Sigmoid colon (tissue), 7 donors: ENCODE data around the gene VIL1. TPM values are rescaled to one million over a fixed set of nuclear protein-coding genes. Genes with fewer than 3 reads are reported as not detected.

Source experiments
- DNase-seq: peaks from one replicate; pipeline ENCODE4 v3.0.0-alpha.2; 2019
- H3K27ac ChIP-seq, 4 donors: fragments of 200-600 bp; sonication (generic); one replicate each; pipeline ENCODE4 v1.5.1; 2016 to 2019; ENCODE audit warnings: mild to moderate bottlenecking in 1 of 4
- H3K27me3 ChIP-seq, 3 donors: fragments of 200-600 bp; sonication (generic); one replicate each; pipeline ENCODE4 v1.5.1; 2019; ENCODE audit warnings: mild to moderate bottlenecking in 1 of 3
- H3K36me3 ChIP-seq, 4 donors: fragments of 200-600 bp; sonication (generic); one replicate each; pipeline ENCODE4 v1.5.1; 2016 to 2019
- H3K4me1 ChIP-seq, 4 donors: fragments of 200-600 bp; sonication (generic); one replicate each; pipeline ENCODE4 v1.5.1; 2017 to 2019
- H3K4me3 ChIP-seq, 4 donors: fragments of 200-600 bp; sonication (generic); one replicate each; pipeline ENCODE4 v1.5.1; 2017 to 2019; ENCODE audit warnings: mild to moderate bottlenecking in 2 of 4, moderate library complexity in 1 of 4
- H3K9me3 ChIP-seq, 4 donors: fragments of 200-600 bp in 3 of 4; sonication (generic) in 3 of 4; one replicate each; pipeline versions ENCODE4 v1.5.1 to v1.6.1; 2013 to 2019
- CTCF ChIP-seq, 4 experiments: fragments of 450-650 bp in 3 of 4; fragments of 200-600 bp in 1 of 4; IDR thresholded peaks; one replicate each; pipeline ENCODE4 v1.5.1; 2016 to 2019; ENCODE audit warnings: antibody characterized with exemption in 4 of 4, mild to moderate bottlenecking in 3 of 4, moderate library complexity in 2 of 4
- EP300 ChIP-seq, 4 donors: sonication (generic); formaldehyde crosslinking; IDR thresholded peaks; one replicate each; pipeline ENCODE4 v1.6.1; 2017; ENCODE audit warnings: antibody characterized with exemption in 4 of 4
- POLR2A ChIP-seq, 2 donors: fragments of 450-650 bp; IDR thresholded peaks; one replicate each; pipeline ENCODE4 v1.6.1; 2016; ENCODE audit warnings: antibody characterized with exemption in 2 of 2, mild to moderate bottlenecking in 2 of 2, moderate library complexity in 2 of 2
- POLR2AphosphoS5 ChIP-seq, 4 donors: sonication (generic); formaldehyde crosslinking; IDR thresholded peaks; one replicate each; pipeline ENCODE4 v1.6.1; 2017; ENCODE audit warnings: antibody characterized with exemption in 4 of 4
- WGBS, 2 donors: extraction: QIAGEN DNeasy Blood & Tissue Kit; methylation state at CpG; one replicate each; pipeline ENCODE4 v1.1.7; 2013; 5-methylcytosine and 5-hydroxymethylcytosine counted together
- intact Hi-C: fragments of 100-400 bp; cut with DNase I; formaldehyde crosslinking; loops from one replicate; pipeline ENCODE4 v1.15.1; 2023
- polyA plus RNA-seq, 3 donors: library from polyadenylated mRNA; stranded (reverse); fragments of 200-250 nt; gene quantifications; one replicate each; pipeline ENCODE4 v1.2.3, GENCODE V29; 2013
- total RNA-seq, 4 donors: library from RNA; depleted of rRNA; stranded (reverse); fragments of >200 nt; gene quantifications; one replicate each; pipeline ENCODE4 v1.1.0, GENCODE V29; 2016
- donor health status: healthy with polysubstance abuse.
- donor health status: Bipolar disorder and iron deficiency.
- donor health status: healthy.

The VIL1 gene
- total and polyA plus RNA-seq, 7 donors = 0.71 to 172 (median 111) TPM; not detected in 2

- 73 to 89% methylated on average over 7 of the region's 7 CpGs for WGBS, 2 donors
- Histone ChIP-seq H3K9me3 (no peaks in the 10 kb centered on the region), H3K4me3 (no peak overlapping the region), H3K27me3 (no peaks in the 10 kb centered on the region), H3K4me1 (no peaks in the 10 kb centered on the region), H3K36me3 (peaks cover 0 to 18% (median 2%) of the 10 kb centered on the region in 4 donors), H3K27ac (no peak overlapping the region)
- TF ChIP-seq POLR2AphosphoS5 (IDR thresholded peaks at IDR 0.05) = no peak
- no peak for TF ChIP-seq POLR2A (IDR thresholded peaks at IDR 0.05)
- no peak for TF ChIP-seq CTCF (IDR thresholded peaks at IDR 0.05)
- no peak for TF ChIP-seq EP300 (IDR thresholded peaks at IDR 0.05)
- intact Hi-C loops = no loop called here
- no peak for DNase-seq
Observed at GRCh38 chr2:218444692-218445357, 25.9 kb downstream of the VIL1 start.

- TF ChIP-seq POLR2AphosphoS5 (IDR thresholded peaks at IDR 0.05) (no peak), CTCF (IDR thresholded peaks at IDR 0.05) (no peak), EP300 (IDR thresholded peaks at IDR 0.05) (no peak), POLR2A (IDR thresholded peaks at IDR 0.05) (no peak)
- intact Hi-C loops = no loop called here
- peaks cover 0 to 20% (median 2%) of the 10 kb centered on the region in 4 donors for H3K36me3 ChIP-seq
Observed at GRCh38 chr2:218445602-218446001, 26.7 kb downstream of the VIL1 start.

GRCh38 chr2:218446547-218446946 lies 27.6 kb downstream of the VIL1 start:
- 90 to 98% methylated on average over 6 of the region's 6 CpGs for WGBS, 2 donors
- H3K4me3 ChIP-seq = no peak overlapping the region

More at GRCh38 chr2:218445602-218446001, 26.7 kb downstream of the VIL1 start:
- Histone ChIP-seq H3K9me3 (no peaks in the 10 kb centered on the region), H3K4me3 (no peak overlapping the region), H3K27ac (no peak overlapping the region), H3K4me1 (no peaks in the 10 kb centered on the region), H3K27me3 (no peaks in the 10 kb centered on the region)
- no peak for DNase-seq

GRCh38 chr2:218447072-218447471 lies 28.1 kb downstream of the VIL1 start:
- Histone ChIP-seq H3K4me1 (no peaks in the 10 kb centered on the region), H3K36me3 (peaks cover 0 to 25% (median 2%) of the 10 kb centered on the region in 4 donors), H3K9me3 (no peaks in the 10 kb centered on the region), H3K27ac (no peak overlapping the region), H3K4me3 (no peak overlapping the region), H3K27me3 (no peaks in the 10 kb centered on the region)
- 90 to 94% methylated on average over 2 of the region's 2 CpGs for WGBS, 2 donors
- no peak for TF ChIP-seq CTCF (IDR thresholded peaks at IDR 0.05)
- no peak for TF ChIP-seq POLR2A (IDR thresholded peaks at IDR 0.05)
- TF ChIP-seq POLR2AphosphoS5 (IDR thresholded peaks at IDR 0.05) = no peak
- no peak for TF ChIP-seq EP300 (IDR thresholded peaks at IDR 0.05)
- intact Hi-C loops = no loop called here
- no peak for DNase-seq

More at GRCh38 chr2:218446547-218446946, 27.6 kb downstream of the VIL1 start:
- DNase-seq = no peak
- Histone ChIP-seq H3K36me3 (peaks cover 0 to 20% (median 2%) of the 10 kb centered on the region in 4 donors), H3K4me1 (no peaks in the 10 kb centered on the region), H3K27ac (no peak overlapping the region), H3K27me3 (no peaks in the 10 kb centered on the region), H3K9me3 (no peaks in the 10 kb centered on the region)
- TF ChIP-seq EP300 (IDR thresholded peaks at IDR 0.05) = no peak
- no peak for TF ChIP-seq POLR2A (IDR thresholded peaks at IDR 0.05)
- intact Hi-C loops = no loop called here

- no peaks in the 10 kb centered on the region for H3K9me3 ChIP-seq
- no peaks in the 10 kb centered on the region for H3K27me3 ChIP-seq
- peaks cover 0 to 38% (median 4%) of the 10 kb centered on the region in 4 donors for H3K36me3 ChIP-seq
- TF ChIP-seq EP300 (IDR thresholded peaks at IDR 0.05) (no peak), POLR2A (IDR thresholded peaks at IDR 0.05) (no peak), CTCF (IDR thresholded peaks at IDR 0.05) (no peak), POLR2AphosphoS5 (IDR thresholded peaks at IDR 0.05) (no peak)
- H3K4me3 ChIP-seq = no peak overlapping the region
- intact Hi-C loops = no loop called here
- no peak overlapping the region for H3K27ac ChIP-seq
- WGBS, 2 donors = 32 to 58% methylated on average over 3 of the region's 3 CpGs
- no peaks in the 10 kb centered on the region for H3K4me1 ChIP-seq
- DNase-seq = no peak
Observed at GRCh38 chr2:218448934-218449333, 30.0 kb downstream of the VIL1 start.
